Activated T-helper 9 cell treated with anti-CD3 and anti-CD28 coated beads, Interleukin-2, amount 50 U/mL, for 16 hours (primary cell): ENCODE measurements around the gene CLEC6A.
"Not testable (repeated sequence)": the region's sequence is repeated elsewhere in the genome, so short reads cannot be mapped to it uniquely, and the experiment has no call there.

ENCODE experiments used
- DNase-seq: peaks from one replicate; pipeline ENCODE4 v3.0.0-alpha.2; 2020; ENCODE audit warnings: low read depth

CLEC6A gene

DNA sequence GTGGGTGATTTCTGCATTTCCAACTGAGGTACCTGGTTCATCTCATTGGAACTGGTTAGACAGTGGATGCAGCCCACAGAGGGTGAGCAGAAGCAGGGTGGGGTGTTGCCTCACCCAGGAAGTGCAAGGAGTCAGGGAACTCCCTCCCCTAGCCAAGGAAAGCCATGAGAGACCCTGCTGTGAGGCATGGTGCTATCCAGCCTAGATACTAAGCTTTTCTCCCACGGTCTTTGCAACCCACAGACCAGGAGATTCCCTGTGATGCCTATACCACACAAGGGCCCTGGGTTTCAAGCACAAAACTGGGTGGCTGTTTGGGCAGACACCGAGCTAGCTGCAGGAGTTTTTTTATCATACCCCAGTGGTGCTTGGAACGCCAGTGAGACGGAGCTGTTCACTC, 39.9 kb downstream of the CLEC6A start:
- not testable (repeated sequence) for DNase-seq

DNA sequence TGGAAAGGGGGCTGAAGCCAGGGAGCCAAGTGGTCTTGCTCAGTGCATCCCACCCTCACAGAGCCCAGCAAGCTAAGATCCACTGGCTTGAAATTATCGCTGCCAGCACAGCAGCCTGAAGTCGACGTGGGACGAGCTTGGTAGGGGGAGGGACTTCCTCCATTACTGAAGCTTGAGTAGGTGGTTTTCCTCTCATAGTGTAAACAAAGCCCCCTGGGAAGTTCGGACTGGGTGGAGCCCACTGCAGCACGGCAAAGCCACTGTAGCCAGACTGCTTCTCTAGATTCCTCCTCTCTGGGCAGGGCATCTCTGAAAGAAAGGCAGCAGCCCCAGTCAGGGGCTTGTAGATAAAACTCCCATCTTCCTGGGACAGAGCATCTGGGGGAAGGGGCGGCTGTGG, 40.3 kb downstream of the CLEC6A start:
- DNase-seq = not testable (repeated sequence)

DNA sequence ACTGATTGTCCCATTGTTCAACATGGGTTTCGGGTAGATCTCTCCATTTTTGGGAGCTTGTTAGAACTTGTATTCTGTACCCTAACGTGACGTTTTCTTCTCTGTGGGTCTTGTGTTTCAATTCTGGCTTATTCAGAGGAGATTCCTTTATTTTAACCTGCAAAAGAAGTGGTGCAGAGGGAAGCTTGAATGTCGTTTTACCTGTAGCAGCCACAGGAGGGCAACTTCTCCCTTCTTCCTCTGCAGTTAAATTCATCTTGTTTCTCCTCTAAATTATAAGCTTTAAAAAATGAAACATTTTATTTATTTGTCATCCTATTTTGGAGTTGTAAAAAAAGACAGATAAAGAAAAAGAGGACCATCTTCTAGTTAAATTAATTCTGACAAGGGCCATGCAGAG, 43.9 kb downstream of the CLEC6A start:
- DNase-seq = no peak

DNA sequence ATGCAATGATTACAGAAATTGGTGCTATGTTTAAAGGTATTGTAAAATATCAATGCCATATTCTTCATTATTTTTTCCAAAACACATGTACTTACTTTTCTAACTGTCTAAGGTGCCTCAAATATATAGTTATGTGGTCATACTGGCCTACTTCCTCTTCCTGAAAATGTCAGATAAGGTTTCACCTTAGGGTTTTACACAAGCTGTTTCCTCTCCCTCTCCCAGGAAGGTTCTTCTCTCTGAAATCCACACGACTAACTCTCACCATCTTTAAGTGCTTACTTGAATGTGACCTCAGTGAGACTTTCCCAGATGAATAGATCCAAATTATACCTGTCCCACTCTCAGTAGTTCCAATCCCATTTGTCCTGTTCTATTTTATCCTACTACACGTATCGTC, 46.0 kb downstream of the CLEC6A start:
- DNase-seq = no peak

DNA sequence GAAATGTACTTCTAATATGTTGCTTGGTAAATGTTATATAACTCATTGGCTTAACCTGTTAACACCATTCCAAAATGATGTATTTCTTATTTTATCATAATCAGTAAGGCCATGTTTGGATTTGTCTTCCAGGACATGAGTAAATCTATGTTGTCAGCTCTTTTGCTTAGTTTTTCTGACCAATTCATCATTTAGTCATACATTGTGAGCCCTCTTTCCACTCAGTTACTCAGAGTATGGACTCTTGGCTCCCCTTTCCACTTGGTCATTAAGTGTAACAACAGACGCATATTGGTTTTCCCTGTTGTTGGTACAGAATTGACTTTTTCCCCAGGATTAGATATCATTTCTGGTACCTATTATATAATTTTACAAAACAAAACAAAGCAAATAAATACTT, 48.6 kb downstream of the CLEC6A start:
- DNase-seq = no peak

- DNase-seq = no peak
Measured at GRCh38 chr12:8507596-8507995, 51.8 kb downstream of the CLEC6A start.

GRCh38 chr12:8508223-8508622, 52.5 kb downstream of the CLEC6A start:
- DNase-seq = no peak

GRCh38 chr12:8508910-8509841, 53.4 kb downstream of the CLEC6A start:
- no peak for DNase-seq

- DNase-seq = no peak
Measured at GRCh38 chr12:8513256-8513655, 57.5 kb downstream of the CLEC6A start, which contains the start of gene CLEC4D. CLEC4D (plus strand) TSS chr12:8513503; CDS start chr12:8513733, 230 bp downstream.

DNA sequence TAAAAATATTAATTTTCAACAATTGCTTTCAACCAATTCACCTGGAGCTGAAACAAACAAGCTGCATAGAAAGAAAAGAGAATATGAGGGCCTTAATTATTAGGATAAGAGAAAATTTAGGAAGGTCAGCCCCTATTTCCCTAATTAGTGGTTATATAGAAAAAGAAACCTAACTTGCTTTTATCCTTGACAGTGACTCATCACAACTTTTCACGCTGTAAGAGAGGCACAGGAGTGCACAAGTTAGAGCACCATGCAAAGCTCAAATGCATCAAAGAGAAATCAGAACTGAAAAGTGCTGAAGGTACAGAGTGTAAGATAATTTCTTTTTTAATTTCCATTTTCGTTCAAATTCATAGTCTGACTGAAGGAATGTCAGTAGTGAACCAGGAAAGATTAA, 62.2 kb downstream of the CLEC6A start:
- no peak for DNase-seq

GRCh38 chr12:8519171-8519570, 63.4 kb downstream of the CLEC6A start:
- DNase-seq = no peak

GRCh38 chr12:8527250-8528130, 71.7 kb downstream of the CLEC6A start:
- DNase-seq = no peak
